ENCODE data around the gene ARHGEF28. TPM values are rescaled to one million over a fixed set of nuclear protein-coding genes. Genes with fewer than 3 reads are reported as not detected.
A peak's percentile ranks its signal among the peaks of the same experiment; 100 is the strongest.

The ARHGEF28 gene
- 1 to 10 TPM; 1.1 to 1.7 (median 1.5) TPM for total RNA-seq
- polyA plus RNA-seq: 1.3 TPM
- long read RNA-seq, donor 1, partial matches to known transcripts: 3 of 5 reads
- long read RNA-seq, donor 1, other reads (novel, unspliced or antisense): 2 of 5 reads
- long read RNA-seq, donor 2, full-length matches to known transcripts: 1 of 1 reads
- long read RNA-seq, donor 2, partial matches to known transcripts: 0 of 1 reads
- long read RNA-seq, donor 2, other reads (novel, unspliced or antisense): 0 of 1 reads
- long read RNA-seq, donor 3, full-length matches to known transcripts: 2 of 6 reads
- long read RNA-seq, donor 3, partial matches to known transcripts: 3 of 6 reads
- long read RNA-seq, donor 3, other reads (novel, unspliced or antisense): 1 of 6 reads
- long read RNA-seq, donor 4, partial matches to known transcripts: 0 of 1 reads
- long read RNA-seq, donor 4, other reads (novel, unspliced or antisense): 1 of 1 reads

DNA sequence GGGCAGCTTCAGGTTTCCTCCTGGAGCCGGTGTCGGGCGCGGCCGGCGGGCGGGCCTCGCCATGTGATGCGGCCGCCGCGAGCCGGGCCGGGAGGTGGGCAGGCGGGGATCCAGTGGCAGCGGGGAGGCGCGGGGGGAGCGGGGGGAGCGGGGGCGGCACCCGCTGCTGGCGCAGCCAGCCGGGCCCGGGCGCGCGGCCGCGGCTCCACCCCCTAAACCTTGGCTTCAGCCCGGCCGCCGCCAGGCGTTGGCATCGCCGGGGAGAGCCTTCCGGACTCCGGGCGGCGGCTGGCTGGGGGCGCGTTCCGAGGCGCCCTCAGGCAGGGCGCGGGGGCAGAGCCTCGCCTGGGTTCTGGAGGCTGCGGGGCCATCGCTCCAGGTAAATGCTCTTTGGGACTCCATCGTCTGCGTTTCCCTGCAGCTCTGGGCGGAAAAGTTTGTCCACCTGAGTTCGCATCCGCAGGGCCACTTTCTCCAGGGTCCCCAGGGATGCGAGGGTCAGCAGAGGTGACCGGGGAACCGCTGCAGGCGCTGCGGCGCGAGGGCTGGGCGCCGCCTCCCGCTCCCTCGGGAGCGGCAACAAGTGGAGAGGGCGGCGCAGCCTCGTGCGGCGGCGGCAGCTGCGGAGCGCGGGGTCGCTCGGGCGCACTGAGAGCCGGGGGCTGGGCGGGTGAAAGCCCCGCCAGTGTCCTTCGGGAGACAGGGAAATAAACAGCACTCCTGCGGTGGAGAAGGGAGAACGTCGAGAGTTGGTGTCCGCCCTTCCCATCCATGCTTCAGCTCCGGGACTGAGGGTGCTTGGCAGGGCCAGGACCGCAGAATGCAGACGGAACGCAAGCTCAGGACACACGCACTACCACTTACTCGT is at the start of gene ARHGEF28:
TSS of gene ARHGEF28 (plus strand) at position 253 of the 868 bp plus-strand sequence. CDS start 58,656 bp downstream, outside the sequence.
- Histone ChIP-seq H3K27ac (ENCODE audit: low read length) (peak within 1 kb of the TSS; percentile 42), H3K9me3 (ENCODE audit: control insufficient read depth, low read length) (no peaks in the 10 kb centered on the region), H3K27me3 (ENCODE audit: control insufficient read depth, insufficient read depth) (no peaks in the 10 kb centered on the region), H3K4me1 (ENCODE audit: control insufficient read depth, insufficient read depth, low read length) (no peaks in the 10 kb centered on the region), H3K4me3 (ENCODE audit: low read length) (peak within 1 kb of the TSS; percentile 96)
- WGBS: 1% methylated on average over 92 of the region's 92 CpGs
- DNase-seq: peak; percentile 49 to 81 (median 77)
- intact Hi-C loops (cut with DNase I): no loop called here
- ATAC-seq: peak; percentile 90 to 93

DNA sequence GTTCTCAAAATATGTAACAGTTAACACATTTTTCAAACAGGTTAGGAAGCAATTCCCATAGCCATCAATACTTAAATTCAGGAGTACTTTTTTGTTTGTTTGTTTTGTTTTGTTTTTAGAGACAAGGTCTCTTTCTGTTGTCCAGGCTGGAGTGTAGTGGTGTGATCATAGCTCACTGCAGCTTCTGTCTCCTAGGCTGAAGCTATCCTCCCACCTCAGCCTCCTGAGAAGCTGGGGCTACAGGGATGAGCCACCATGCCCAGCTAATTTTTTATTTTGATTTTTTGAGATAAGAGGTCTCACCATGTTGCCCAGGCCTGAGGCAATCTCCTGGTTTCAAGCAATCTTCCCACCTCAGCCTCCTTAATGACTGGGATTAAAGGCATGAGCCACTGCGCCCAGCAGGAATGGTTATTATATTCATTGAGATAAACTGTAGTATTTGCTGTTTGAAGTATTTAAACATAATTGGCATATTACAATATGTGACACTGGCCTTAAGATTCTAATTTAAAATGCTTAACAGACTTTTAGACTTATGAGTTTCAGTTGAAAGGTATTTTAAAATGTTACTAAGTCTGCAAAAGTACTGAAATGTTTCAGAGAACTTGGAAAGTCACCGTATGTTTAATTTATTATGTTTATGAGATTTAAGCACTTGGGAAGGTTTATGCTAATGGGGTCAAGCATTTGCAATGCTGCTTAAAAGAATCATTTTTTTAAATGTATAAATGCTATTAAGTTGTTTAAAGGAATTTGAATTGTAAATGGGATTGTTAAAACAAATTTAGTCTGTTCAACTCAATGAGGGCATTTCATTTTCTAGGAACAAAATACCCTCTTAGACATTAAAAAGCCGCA is 43.5 kb upstream of the ARHGEF28 start:
- no peaks in the 10 kb centered on the region for H3K9me3 ChIP-seq (ENCODE audit: control insufficient read depth, low read length)
- H3K27me3 ChIP-seq (ENCODE audit: control insufficient read depth, insufficient read depth): no peaks in the 10 kb centered on the region
- H3K4me1 ChIP-seq (ENCODE audit: control insufficient read depth, insufficient read depth, low read length): no peaks in the 10 kb centered on the region
- WGBS: 80% methylated on average over 3 of the region's 3 CpGs
- H3K27ac ChIP-seq (ENCODE audit: low read length): no peak overlapping the region
- intact Hi-C loops (cut with DNase I): no loop called here
- no peak overlapping the region for H3K4me3 ChIP-seq (ENCODE audit: low read length)
- DNase-seq (no peak), ATAC-seq (no peak)

DNA sequence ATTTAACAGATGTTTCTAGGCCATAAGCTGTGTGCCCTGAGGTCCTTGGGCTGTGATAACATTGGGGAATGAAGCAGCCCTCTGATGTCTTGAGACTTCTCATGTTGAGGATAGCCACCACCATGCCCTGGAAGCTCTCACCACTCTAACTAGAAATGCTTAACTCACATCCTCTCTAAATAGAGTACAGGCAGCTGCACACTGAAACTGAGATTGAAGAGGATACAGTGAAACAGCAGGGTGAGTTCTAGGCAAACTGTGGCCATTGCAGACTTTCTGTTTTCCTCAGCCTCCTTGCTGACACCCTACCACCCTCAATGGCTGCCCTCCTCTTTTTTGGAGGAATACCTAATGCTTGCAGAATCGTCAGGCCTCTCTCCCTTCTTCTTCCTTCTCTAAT is 38.1 kb upstream of the ARHGEF28 start:
- Histone ChIP-seq H3K4me1 (ENCODE audit: control insufficient read depth, insufficient read depth, low read length) (no peaks in the 10 kb centered on the region), H3K4me3 (ENCODE audit: low read length) (no peak overlapping the region), H3K27ac (ENCODE audit: low read length) (no peak overlapping the region), H3K9me3 (ENCODE audit: control insufficient read depth, low read length) (no peaks in the 10 kb centered on the region), H3K27me3 (ENCODE audit: control insufficient read depth, insufficient read depth) (no peaks in the 10 kb centered on the region)
- intact Hi-C loops (cut with DNase I): no loop called here
- ATAC-seq: no peak
- WGBS: 54% methylated on average over 1 of the region's 1 CpG
- no peak for DNase-seq

DNA sequence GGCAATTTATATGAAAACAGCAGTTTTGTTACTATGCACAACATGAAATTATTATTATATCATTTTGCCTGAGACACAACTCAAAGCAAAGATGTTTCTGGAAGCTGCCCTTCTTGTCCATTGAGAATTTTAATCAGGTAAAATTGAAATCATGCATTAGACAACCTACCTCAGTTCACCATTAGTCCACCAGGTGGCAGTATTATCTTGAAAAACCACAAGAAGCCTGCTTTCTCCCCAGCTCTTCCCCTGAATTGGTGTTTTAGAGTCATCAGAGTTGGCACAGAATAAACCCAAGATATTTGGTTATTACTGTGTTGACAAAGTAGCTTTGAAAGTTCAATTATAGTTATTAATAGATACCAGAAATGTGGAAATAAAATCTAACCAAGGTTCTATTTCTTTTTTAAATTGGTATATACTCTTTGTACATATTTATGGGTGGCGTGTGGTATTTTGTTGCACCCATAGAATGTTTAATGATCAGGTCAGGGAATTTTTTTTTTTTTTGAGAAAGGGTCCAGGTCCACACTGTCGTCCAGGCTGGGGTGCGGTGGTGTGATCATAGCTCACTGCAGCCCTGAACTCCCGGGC is 34.8 kb upstream of the ARHGEF28 start:
- Histone ChIP-seq H3K4me1 (ENCODE audit: control insufficient read depth, insufficient read depth, low read length) (no peaks in the 10 kb centered on the region), H3K4me3 (ENCODE audit: low read length) (no peak overlapping the region), H3K27me3 (ENCODE audit: control insufficient read depth, insufficient read depth) (no peaks in the 10 kb centered on the region), H3K9me3 (ENCODE audit: control insufficient read depth, low read length) (no peaks in the 10 kb centered on the region), H3K27ac (ENCODE audit: low read length) (no peak overlapping the region)
- intact Hi-C loops (cut with DNase I): loop anchor here (2.0 kb wide), 2 partner anchors 202 to 204 kb away; no protein-coding TSS in a partner anchor
- DNase-seq (no peak), ATAC-seq (peak; percentile 62 to 81)
- 57% methylated on average over 4 of the region's 4 CpGs for WGBS

DNA sequence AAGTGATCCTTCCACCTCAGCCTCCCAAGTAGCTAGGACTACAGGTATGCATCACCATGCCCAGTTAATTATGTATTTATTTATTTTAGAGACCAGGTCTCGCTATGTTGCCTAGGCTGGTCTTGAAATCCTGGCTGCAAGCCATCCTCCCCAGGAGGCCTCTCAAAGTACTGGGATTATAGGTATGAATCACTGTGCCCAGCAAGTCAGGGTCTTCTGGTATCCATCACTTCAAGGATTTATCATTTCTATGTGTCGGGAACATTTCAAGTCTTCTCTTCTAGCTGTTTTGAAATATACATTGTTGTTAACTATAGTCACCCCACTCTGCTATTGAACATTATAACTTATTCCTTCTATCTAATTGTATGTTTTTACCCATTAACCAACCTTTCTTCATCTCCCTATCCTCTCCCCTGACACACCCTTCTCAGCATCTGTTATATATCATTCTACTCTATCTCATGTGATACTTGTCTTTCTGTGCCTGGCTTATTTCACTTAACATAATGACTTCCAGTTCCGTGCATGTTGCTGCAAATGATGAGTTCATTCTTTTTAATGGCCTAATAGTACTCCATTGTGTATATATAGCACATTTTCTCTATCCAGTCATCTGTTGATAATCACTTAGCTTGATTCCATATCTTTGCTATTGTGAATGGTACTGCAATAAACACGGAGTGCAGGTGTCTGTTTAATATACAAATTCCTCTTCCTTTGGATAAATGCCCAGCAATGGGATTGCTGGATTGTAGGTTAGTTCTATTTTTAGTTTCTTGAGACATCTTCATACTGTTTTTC is 34.1 kb upstream of the ARHGEF28 start:
- Histone ChIP-seq H3K4me3 (ENCODE audit: low read length) (no peak overlapping the region), H3K27me3 (ENCODE audit: control insufficient read depth, insufficient read depth) (no peaks in the 10 kb centered on the region), H3K4me1 (ENCODE audit: control insufficient read depth, insufficient read depth, low read length) (no peaks in the 10 kb centered on the region), H3K9me3 (ENCODE audit: control insufficient read depth, low read length) (no peaks in the 10 kb centered on the region), H3K27ac (ENCODE audit: low read length) (no peak overlapping the region)
- intact Hi-C loops (cut with DNase I): loop anchor here (2.0 kb wide), 2 partner anchors 201 to 203 kb away; no protein-coding TSS in a partner anchor
- 44% methylated on average over 4 of the region's 4 CpGs for WGBS
- ATAC-seq (no peak), DNase-seq (no peak)

DNA sequence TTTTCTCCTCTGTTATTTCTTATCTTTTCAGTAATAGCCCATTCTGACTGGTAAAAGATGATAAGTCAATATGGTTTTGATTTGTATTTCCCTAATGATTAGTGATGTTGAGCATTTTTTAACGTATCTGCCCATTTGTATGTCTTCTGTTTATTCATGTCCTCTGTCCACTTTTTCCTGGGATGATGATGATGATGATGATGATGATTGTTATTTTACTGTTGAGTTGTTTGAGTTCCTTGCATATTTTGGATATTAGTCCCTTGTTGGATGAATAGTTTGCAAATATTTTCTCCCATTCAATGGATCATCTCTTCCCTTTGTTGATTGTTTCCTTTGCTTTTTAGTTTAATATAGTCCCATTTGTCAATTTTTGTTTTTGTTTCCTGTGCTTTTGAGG is 33.4 kb upstream of the ARHGEF28 start:
- Histone ChIP-seq H3K4me1 (ENCODE audit: control insufficient read depth, insufficient read depth, low read length) (no peaks in the 10 kb centered on the region), H3K9me3 (ENCODE audit: control insufficient read depth, low read length) (no peaks in the 10 kb centered on the region), H3K27ac (ENCODE audit: low read length) (no peak overlapping the region), H3K27me3 (ENCODE audit: control insufficient read depth, insufficient read depth) (no peaks in the 10 kb centered on the region), H3K4me3 (ENCODE audit: low read length) (no peak overlapping the region)
- WGBS: 72% methylated on average over 1 of the region's 1 CpG
- no peak for ATAC-seq
- DNase-seq: no peak
- intact Hi-C loops (cut with DNase I): no loop called here

GRCh38 chr5:73596705-73597328 is 29.2 kb upstream of the ARHGEF28 start:
- Histone ChIP-seq H3K27ac (ENCODE audit: low read length) (no peak overlapping the region), H3K27me3 (ENCODE audit: control insufficient read depth, insufficient read depth) (no peaks in the 10 kb centered on the region), H3K4me3 (ENCODE audit: low read length) (no peak overlapping the region), H3K9me3 (ENCODE audit: control insufficient read depth, low read length) (no peaks in the 10 kb centered on the region), H3K4me1 (ENCODE audit: control insufficient read depth, insufficient read depth, low read length) (no peaks in the 10 kb centered on the region)
- ATAC-seq: no peak
- intact Hi-C loops (cut with DNase I): no loop called here
- no peak for DNase-seq

DNA sequence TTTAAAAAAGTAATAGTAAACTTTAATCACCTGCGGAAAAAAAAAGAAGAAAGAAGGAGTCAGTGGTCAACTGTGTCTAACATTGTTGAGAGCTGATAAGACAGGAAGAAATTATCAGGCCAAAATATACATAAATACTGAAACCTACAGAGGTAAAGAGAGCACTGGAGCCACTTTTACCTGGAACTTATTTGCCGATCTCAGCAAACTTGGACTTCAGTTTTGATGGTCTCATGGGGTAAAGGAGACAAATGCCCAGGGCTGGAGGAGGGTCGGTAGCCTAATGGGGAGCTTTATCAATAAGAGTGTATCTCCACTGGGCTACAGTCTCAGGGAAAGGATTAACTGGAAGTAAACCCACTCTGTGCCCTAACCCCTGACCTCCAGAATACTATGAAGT is 26.6 kb upstream of the ARHGEF28 start:
- WGBS: 70% methylated on average over 3 of the region's 3 CpGs
- intact Hi-C loops (cut with DNase I): no loop called here
- Histone ChIP-seq H3K27ac (ENCODE audit: low read length) (no peak overlapping the region), H3K4me1 (ENCODE audit: control insufficient read depth, insufficient read depth, low read length) (no peaks in the 10 kb centered on the region), H3K27me3 (ENCODE audit: control insufficient read depth, insufficient read depth) (no peaks in the 10 kb centered on the region), H3K9me3 (ENCODE audit: control insufficient read depth, low read length) (no peaks in the 10 kb centered on the region), H3K4me3 (ENCODE audit: low read length) (no peak overlapping the region)
- DNase-seq (no peak), ATAC-seq (no peak)

DNA sequence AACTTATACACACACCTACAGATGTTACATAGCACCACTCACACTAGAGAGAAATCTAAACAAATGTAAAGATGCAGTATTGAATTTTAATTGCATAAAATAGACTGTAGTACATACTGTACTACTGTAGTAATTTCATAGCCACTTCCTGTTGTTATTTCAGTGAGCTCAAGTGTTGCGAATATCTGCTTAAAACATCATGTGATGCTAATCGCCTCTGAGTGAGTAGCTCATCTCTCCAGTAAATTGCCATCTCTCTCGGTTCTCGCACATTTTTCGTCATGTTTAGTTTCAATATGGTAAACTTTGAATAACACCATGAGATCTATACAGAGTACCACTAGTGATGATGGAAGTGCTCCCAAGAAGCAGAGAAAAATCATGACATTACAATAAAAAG is 22.0 kb upstream of the ARHGEF28 start:
- Histone ChIP-seq H3K27me3 (ENCODE audit: control insufficient read depth, insufficient read depth) (no peaks in the 10 kb centered on the region), H3K9me3 (ENCODE audit: control insufficient read depth, low read length) (no peaks in the 10 kb centered on the region), H3K4me1 (ENCODE audit: control insufficient read depth, insufficient read depth, low read length) (no peaks in the 10 kb centered on the region), H3K27ac (ENCODE audit: low read length) (no peak overlapping the region), H3K4me3 (ENCODE audit: low read length) (no peak overlapping the region)
- DNase-seq (no peak), ATAC-seq (no peak)
- intact Hi-C loops (cut with DNase I): no loop called here
- 86% methylated on average over 5 of the region's 5 CpGs for WGBS

All from right cardiac atrium (tissue), 5 donors.